HL-60 (cell line): Measurements from ENCODE around the gene NINJ1.

Experiments
- DNase-seq, 2 experiments: peaks; one replicate each; pipeline ENCODE4 v3.0.0-alpha.2; 2010 to 2020; ENCODE audit warnings: low read depth in 1 of 2, low spot score in 1 of 2
- H3K27ac ChIP-seq: fragments of 250-450 bp; sonication (Bioruptor Pico); replicated peaks from 2 replicates; pipeline ENCODE4 v1.5.1; 2020; ENCODE audit warnings: mild to moderate bottlenecking, moderate library complexity
- H3K27me3 ChIP-seq: fragments of 250-450 bp; sonication (Bioruptor Pico); 2 replicates; pipeline ENCODE4 v1.5.1; 2021; ENCODE audit warnings: mild to moderate bottlenecking, moderate library complexity; ENCODE audit not compliant: insufficient read depth, poor library complexity, severe bottlenecking
- H3K4me3 ChIP-seq: replicated peaks from 2 replicates; pipeline ENCODE4 v1.5.1; 2011; ENCODE audit warnings: mild to moderate bottlenecking, control low read depth, low read length; ENCODE audit not compliant: insufficient read depth
- GABPA ChIP-seq: IDR thresholded peaks from 2 replicates; pipeline ENCODE4 v1.6.1; 2012; ENCODE audit warnings: low read depth
- POLR2AphosphoS5 ChIP-seq: IDR thresholded peaks from 2 replicates; pipeline ENCODE4 v1.6.1; 2012; ENCODE audit warnings: low read depth
- SPI1 ChIP-seq: IDR thresholded peaks from 2 replicates; pipeline ENCODE4 v1.6.1; 2012; ENCODE audit warnings: low read depth, mild to moderate bottlenecking, borderline replicate concordance
- TF ChIP-seq, protein P1 (sequence below): IDR thresholded peaks from 2 replicates; pipeline ENCODE4 v1.6.1; 2012; ENCODE audit warnings: low read depth; ENCODE audit not compliant: insufficient replicate concordance
- TF ChIP-seq, protein P2 (sequence below): IDR thresholded peaks from one replicate; pipeline ENCODE4 v1.5.1; 2011; ENCODE audit warnings: low read length, control low read depth, inconsistent platforms; ENCODE audit not compliant: insufficient read depth

The NINJ1 gene

DNA sequence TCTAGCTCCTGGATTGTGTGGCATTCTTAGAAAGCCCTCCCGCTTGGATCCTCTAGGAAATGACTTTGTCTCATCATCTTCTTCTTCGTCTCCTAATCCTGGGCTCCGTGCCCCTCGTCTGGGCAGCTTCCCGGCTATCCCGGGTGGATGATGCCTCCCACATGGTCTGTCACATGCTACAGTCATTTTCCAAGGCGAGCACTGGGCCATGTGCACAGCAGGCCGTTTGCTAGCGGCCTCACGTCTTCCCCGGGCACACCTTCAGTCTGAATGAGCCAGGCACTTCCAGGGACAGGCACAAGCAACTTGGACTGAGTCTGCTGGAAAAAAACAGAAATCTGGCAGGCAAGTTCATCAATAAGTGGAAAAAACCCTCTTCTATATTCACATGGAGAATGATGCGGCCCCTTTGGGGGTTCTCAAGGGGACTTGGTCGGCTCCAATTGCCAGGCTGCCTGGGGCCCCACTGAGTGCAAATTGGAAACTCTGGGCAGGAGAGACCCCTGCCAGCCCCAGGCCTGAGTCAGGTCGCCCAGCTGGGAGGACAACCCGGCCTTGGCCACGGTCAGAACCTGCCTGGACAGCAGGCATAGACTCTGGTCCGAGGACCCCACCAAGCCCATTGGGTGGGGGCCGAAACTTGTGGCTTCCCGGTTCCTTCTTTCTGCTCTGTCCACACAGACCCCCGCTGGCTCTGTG is 38.8 kb upstream of the NINJ1 start:
- H3K27ac ChIP-seq: no peak overlapping the region

DNA sequence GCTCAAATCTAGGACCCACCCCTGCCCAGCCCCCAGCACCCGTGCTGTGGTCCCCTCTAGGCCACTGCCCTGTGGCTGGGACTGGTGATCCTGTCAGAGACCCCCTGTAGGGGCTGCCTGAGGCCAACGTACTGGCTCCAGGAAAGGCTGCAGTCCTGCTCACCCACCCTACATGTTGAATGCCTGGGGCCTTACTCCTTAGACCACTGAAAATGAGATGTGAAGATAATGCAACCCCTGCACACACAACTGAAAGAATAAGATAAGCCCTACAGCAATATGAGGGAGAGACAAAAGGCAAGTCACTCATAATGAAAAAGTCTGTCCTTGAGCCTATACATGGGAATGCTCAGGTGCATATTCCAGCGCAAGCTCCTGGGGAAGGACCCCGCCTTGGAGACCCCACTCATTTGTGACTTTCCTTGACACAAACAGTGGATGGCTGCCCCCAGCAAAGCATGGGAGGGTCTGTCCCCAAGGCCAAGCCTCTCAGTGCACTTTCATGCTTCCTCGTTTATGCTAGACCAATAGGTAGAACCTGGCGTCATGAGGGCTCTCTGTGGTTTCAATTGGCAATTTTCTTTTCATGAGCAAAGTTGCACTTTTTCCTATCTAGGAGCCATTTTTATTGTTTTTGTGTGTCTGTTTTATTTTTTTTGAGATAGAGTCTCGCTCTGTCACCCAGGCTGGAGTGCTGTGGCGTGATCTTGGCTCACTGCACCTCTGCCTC is 37.4 kb upstream of the NINJ1 start:
- DNase-seq: no peak
- H3K27me3 ChIP-seq: no peaks in the 10 kb centered on the region
- H3K27ac ChIP-seq: no peak overlapping the region
- no peak overlapping the region for H3K4me3 ChIP-seq
- TF ChIP-seq, protein P1, sequence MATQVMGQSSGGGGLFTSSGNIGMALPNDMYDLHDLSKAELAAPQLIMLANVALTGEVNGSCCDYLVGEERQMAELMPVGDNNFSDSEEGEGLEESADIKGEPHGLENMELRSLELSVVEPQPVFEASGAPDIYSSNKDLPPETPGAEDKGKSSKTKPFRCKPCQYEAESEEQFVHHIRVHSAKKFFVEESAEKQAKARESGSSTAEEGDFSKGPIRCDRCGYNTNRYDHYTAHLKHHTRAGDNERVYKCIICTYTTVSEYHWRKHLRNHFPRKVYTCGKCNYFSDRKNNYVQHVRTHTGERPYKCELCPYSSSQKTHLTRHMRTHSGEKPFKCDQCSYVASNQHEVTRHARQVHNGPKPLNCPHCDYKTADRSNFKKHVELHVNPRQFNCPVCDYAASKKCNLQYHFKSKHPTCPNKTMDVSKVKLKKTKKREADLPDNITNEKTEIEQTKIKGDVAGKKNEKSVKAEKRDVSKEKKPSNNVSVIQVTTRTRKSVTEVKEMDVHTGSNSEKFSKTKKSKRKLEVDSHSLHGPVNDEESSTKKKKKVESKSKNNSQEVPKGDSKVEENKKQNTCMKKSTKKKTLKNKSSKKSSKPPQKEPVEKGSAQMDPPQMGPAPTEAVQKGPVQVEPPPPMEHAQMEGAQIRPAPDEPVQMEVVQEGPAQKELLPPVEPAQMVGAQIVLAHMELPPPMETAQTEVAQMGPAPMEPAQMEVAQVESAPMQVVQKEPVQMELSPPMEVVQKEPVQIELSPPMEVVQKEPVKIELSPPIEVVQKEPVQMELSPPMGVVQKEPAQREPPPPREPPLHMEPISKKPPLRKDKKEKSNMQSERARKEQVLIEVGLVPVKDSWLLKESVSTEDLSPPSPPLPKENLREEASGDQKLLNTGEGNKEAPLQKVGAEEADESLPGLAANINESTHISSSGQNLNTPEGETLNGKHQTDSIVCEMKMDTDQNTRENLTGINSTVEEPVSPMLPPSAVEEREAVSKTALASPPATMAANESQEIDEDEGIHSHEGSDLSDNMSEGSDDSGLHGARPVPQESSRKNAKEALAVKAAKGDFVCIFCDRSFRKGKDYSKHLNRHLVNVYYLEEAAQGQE: no peak
- TF ChIP-seq SPI1 (no peak), GABPA (no peak)
- TF ChIP-seq, protein P2, sequence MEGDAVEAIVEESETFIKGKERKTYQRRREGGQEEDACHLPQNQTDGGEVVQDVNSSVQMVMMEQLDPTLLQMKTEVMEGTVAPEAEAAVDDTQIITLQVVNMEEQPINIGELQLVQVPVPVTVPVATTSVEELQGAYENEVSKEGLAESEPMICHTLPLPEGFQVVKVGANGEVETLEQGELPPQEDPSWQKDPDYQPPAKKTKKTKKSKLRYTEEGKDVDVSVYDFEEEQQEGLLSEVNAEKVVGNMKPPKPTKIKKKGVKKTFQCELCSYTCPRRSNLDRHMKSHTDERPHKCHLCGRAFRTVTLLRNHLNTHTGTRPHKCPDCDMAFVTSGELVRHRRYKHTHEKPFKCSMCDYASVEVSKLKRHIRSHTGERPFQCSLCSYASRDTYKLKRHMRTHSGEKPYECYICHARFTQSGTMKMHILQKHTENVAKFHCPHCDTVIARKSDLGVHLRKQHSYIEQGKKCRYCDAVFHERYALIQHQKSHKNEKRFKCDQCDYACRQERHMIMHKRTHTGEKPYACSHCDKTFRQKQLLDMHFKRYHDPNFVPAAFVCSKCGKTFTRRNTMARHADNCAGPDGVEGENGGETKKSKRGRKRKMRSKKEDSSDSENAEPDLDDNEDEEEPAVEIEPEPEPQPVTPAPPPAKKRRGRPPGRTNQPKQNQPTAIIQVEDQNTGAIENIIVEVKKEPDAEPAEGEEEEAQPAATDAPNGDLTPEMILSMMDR: no peak

More for the DNA sequence above, 38.8 kb upstream of the NINJ1 start:
- TF ChIP-seq, protein P2: no peak
- TF ChIP-seq, protein P1: no peak
- no peak for TF ChIP-seq GABPA
- Histone ChIP-seq H3K4me3 (no peak overlapping the region), H3K27me3 (no peaks in the 10 kb centered on the region)
- DNase-seq: no peak

DNA sequence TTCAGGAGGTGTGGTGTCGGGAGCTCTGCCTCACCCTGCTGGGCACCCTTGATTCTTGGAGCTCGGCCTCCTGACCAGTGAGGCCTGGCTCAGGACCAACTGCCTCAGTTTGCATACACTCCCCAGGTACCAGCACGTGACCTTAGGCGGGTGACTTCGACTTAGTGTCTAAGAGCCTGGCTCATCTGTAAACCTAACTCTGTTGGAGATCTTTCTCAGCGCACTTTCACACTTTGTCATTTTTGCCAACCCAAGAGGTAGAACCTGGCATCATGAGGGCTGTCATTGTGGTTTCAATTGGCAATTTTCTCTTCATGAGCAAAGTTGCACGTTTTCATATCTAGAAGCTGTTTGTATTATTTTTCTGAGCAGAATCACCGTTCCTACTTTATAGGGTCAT is 36.5 kb upstream of the NINJ1 start:
- no peak overlapping the region for H3K4me3 ChIP-seq

More for the DNA sequence above, 36.5 kb upstream of the NINJ1 start:
- Histone ChIP-seq H3K27me3 (no peaks in the 10 kb centered on the region), H3K27ac (no peak overlapping the region)
- no peak for DNase-seq
- TF ChIP-seq, protein P1: no peak
- TF ChIP-seq, protein P2: no peak
- no peak for TF ChIP-seq GABPA
- no peak for TF ChIP-seq POLR2AphosphoS5
- no peak for TF ChIP-seq SPI1
